Keratinocyte (primary cell): ENCODE measurements around the gene ZNF219. TPM values are rescaled to one million over a fixed set of nuclear protein-coding genes. Genes with fewer than 3 reads are reported as not detected.

Experiments
- DNase-seq: peaks from one replicate; pipeline ENCODE4 v3.0.0-alpha.2; 2011; ENCODE audit warnings: low read depth, missing footprints, low spot score
- FAIRE-seq: peaks from 2 replicates; lab custom pipeline; 2011; peaks lifted over from hg19 to GRCh38; lab: Jason Lieb, UNC
- H2AFZ ChIP-seq: 2 replicates; pipeline ENCODE4 v1.6.0; 2012; ENCODE audit warnings: low read length, control low read depth, inconsistent platforms; ENCODE audit not compliant: control insufficient read depth
- H3K27ac ChIP-seq: 2 replicates; pipeline ENCODE4 v1.5.1; 2011; ENCODE audit warnings: low read length; ENCODE audit not compliant: control insufficient read depth, insufficient read depth
- H3K27me3 ChIP-seq: 3 replicates; pipeline ENCODE4 v1.6.0; 2011; ENCODE audit warnings: low read length; ENCODE audit not compliant: control insufficient read depth, insufficient read depth; ENCODE audit errors: extremely low read depth
- H3K36me3 ChIP-seq, 2 experiments: 2 replicates in 1 of 2; 3 replicates in 1 of 2; pipeline ENCODE4 v1.5.1; 2011; ENCODE audit warnings: low read length in 2 of 2, mild to moderate bottlenecking in 1 of 2; ENCODE audit not compliant: control insufficient read depth in 2 of 2, insufficient read depth in 2 of 2; ENCODE audit errors: extremely low read depth in 1 of 2
- H3K4me1 ChIP-seq: 3 replicates; pipeline ENCODE4 v1.5.1; 2011; ENCODE audit warnings: low read length; ENCODE audit not compliant: control insufficient read depth, insufficient read depth; ENCODE audit errors: extremely low read depth
- H3K4me2 ChIP-seq: 3 replicates; pipeline ENCODE4 v1.6.0; 2011; ENCODE audit warnings: low read depth, low read length; ENCODE audit not compliant: control insufficient read depth, insufficient read depth; ENCODE audit errors: extremely low read depth
- H3K4me3 ChIP-seq, 3 experiments: fragments of 200-600 bp in 1 of 3; sonication (generic) in 1 of 3; 2 replicates in 2 of 3; 3 replicates in 1 of 3; pipeline ENCODE4 v1.5.1; 2011 to 2016; ENCODE audit warnings: low read length in 3 of 3, mild to moderate bottlenecking in 3 of 3, control low read depth in 2 of 3, inconsistent platforms in 1 of 3, low read depth in 1 of 3, mixed read lengths in 1 of 3, mixed run types in 1 of 3, moderate library complexity in 1 of 3; ENCODE audit not compliant: control insufficient read depth in 2 of 3, insufficient read depth in 2 of 3; ENCODE audit errors: extremely low read depth in 1 of 3
- H3K79me2 ChIP-seq: 2 replicates; pipeline ENCODE4 v1.6.0; 2012; ENCODE audit warnings: low read length; ENCODE audit not compliant: control insufficient read depth, insufficient read depth
- H3K9ac ChIP-seq: 3 replicates; pipeline ENCODE4 v1.6.0; 2011; ENCODE audit warnings: low read length; ENCODE audit not compliant: control insufficient read depth, insufficient read depth; ENCODE audit errors: extremely low read depth
- H3K9me1 ChIP-seq: 3 replicates; pipeline ENCODE4 v1.6.0; 2011; ENCODE audit warnings: low read length; ENCODE audit not compliant: control insufficient read depth, insufficient read depth; ENCODE audit errors: extremely low read depth
- H3K9me3 ChIP-seq: 2 replicates; pipeline ENCODE4 v1.5.1; 2012; ENCODE audit warnings: low read depth, low read length; ENCODE audit not compliant: control insufficient read depth
- H4K20me1 ChIP-seq: 3 replicates; pipeline ENCODE4 v1.6.0; 2011; ENCODE audit warnings: low read length; ENCODE audit not compliant: control insufficient read depth, insufficient read depth; ENCODE audit errors: extremely low read depth
- CTCF ChIP-seq, 3 experiments: IDR thresholded peaks in 1 of 3; conservative IDR thresholded peaks in 1 of 3; optimal IDR thresholded peaks in 1 of 3; 2 replicates in 2 of 3; 3 replicates in 1 of 3; pipeline versions ENCODE3 to v1.5.1; 2011; ENCODE audit warnings: low read length in 3 of 3, mild to moderate bottlenecking in 3 of 3, moderate library complexity in 2 of 3, control low read depth in 1 of 3, inconsistent platforms in 1 of 3; ENCODE audit not compliant: insufficient read depth in 2 of 3; ENCODE audit errors: extremely low read depth in 1 of 3
- EZH2 ChIP-seq: IDR thresholded peaks from one replicate; pipeline ENCODE4 v1.6.1; 2012; ENCODE audit warnings: inconsistent platforms, mild to moderate bottlenecking, low read length, moderate library complexity
- dilution Hi-C: fragments of 300-500 bp; cut with MboI; formaldehyde crosslinking; loops from one replicate; pipeline ENCODE4 v1.7.0; 2020; ENCODE audit warnings: low sequenced_read_pairs; ENCODE audit not compliant: extremely low pct_ligation_motif_present
- polyA plus RNA-seq, 5 experiments: library from polyadenylated mRNA; depleted of rRNA in 3 of 5; stranded (reverse) in 3 of 5; stranded (forward) in 1 of 5; unstranded in 1 of 5; fragments of >200 nt; gene quantifications; 1 replicate in 1 of 5; 2 replicates in 3 of 5; 3 replicates in 1 of 5; pipeline versions ENCODE4 v1.2.1 to v1.2.3, GENCODE V29; 2011 to 2012; ENCODE audit warnings: missing spikeins in 2 of 5, low read depth in 1 of 5, low replicate concordance in 1 of 5

Gene ZNF219
- polyA plus RNA-seq, 1 donor (not counting 4 experiments of a cell fraction or from before 2014, with no cell fraction given) = 23.1 TPM

DNA sequence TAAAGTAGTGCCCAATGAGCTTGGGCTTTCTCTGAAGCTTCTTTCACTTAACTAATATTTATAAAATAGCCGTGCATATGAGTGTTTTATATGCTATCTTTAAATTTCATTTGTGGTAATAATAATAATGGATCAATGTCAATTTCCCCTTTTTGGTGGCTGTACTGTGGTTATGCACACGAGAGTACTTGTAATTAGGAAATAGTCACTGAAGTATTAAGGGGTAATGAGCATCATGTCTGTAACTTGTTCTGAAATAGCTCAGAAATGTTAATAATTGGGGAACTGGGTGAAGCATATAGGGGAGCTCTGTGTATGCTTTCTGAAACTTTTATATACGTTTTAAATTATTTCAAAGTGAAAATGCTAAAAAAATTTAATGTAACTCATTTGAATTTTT, 47.9 kb downstream of the ZNF219 start:
- H3K4me2 ChIP-seq = no peak overlapping the region
- no peaks in the 10 kb centered on the region for H3K27me3 ChIP-seq
- H3K4me3 ChIP-seq = no peak overlapping the region
- no peak overlapping the region for H2AFZ ChIP-seq
- H3K4me1 ChIP-seq = no peaks in the 10 kb centered on the region
- no peak for FAIRE-seq
- no peak for DNase-seq
- dilution Hi-C loops = no loop called here
- no peak for TF ChIP-seq CTCF (optimal IDR thresholded peaks at IDR 0.05 in 1 of 3, IDR thresholded peaks at IDR 0.05 in 1 of 3, conservative IDR thresholded peaks at IDR 0.05 in 1 of 3; ENCODE audit: extremely low read depth in 1 of 3, insufficient read depth in 2 of 3, low read length in 3 of 3)
- no peak for TF ChIP-seq EZH2
- no peaks in the 10 kb centered on the region for H3K79me2 ChIP-seq
- H3K36me3 ChIP-seq = no peaks in the 10 kb centered on the region
- no peak overlapping the region for H3K9ac ChIP-seq
- H3K9me3 ChIP-seq = no peaks in the 10 kb centered on the region
- no peaks in the 10 kb centered on the region for H4K20me1 ChIP-seq
- no peaks in the 10 kb centered on the region for H3K9me1 ChIP-seq
- no peak overlapping the region for H3K27ac ChIP-seq

DNA sequence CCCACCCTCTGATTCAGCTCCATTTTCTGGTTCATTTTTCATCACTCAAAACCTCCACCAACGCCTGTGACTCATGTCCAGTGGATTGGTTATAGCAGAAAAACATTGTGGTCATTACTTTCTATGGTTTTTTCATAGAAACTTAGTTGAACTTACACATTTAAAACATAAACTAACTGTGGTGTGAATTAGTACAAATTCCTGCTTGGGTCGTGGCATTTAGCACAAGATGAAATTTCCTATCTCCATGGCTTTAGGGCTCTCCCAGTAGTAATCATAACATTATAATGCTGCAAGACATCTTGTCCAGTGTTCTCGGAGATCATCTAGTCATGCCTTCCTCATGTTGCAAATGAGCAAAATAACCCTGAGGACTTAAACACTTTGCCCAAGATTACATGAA, 49.2 kb downstream of the ZNF219 start:
- Histone ChIP-seq H3K9me1 (no peaks in the 10 kb centered on the region), H3K9ac (no peak overlapping the region), H3K27ac (no peak overlapping the region), H3K4me3 (no peak overlapping the region), H3K79me2 (no peaks in the 10 kb centered on the region), H3K4me1 (peaks cover under 1% of the 10 kb centered on the region), H2AFZ (no peak overlapping the region), H3K9me3 (no peaks in the 10 kb centered on the region), H4K20me1 (no peaks in the 10 kb centered on the region), H3K36me3 (no peaks in the 10 kb centered on the region), H3K4me2 (no peak overlapping the region), H3K27me3 (no peaks in the 10 kb centered on the region)
- DNase-seq (no peak), FAIRE-seq (no peak)
- dilution Hi-C loops = no loop called here
- TF ChIP-seq EZH2 = no peak
- TF ChIP-seq CTCF (optimal IDR thresholded peaks at IDR 0.05 in 1 of 3, IDR thresholded peaks at IDR 0.05 in 1 of 3, conservative IDR thresholded peaks at IDR 0.05 in 1 of 3; ENCODE audit: extremely low read depth in 1 of 3, insufficient read depth in 2 of 3, low read length in 3 of 3) = no peak
